Measurements from ENCODE around the gene RPS15. TPM values are rescaled to one million over a fixed set of nuclear protein-coding genes. Genes with fewer than 3 reads are reported as not detected.

RPS15 gene
- total and polyA plus RNA-seq, 9 of the 15 experiments (the other 6 are each of a cell fraction or from before 2014, with no cell fraction given), result 605 to 2,791 (median 957) TPM

DNA sequence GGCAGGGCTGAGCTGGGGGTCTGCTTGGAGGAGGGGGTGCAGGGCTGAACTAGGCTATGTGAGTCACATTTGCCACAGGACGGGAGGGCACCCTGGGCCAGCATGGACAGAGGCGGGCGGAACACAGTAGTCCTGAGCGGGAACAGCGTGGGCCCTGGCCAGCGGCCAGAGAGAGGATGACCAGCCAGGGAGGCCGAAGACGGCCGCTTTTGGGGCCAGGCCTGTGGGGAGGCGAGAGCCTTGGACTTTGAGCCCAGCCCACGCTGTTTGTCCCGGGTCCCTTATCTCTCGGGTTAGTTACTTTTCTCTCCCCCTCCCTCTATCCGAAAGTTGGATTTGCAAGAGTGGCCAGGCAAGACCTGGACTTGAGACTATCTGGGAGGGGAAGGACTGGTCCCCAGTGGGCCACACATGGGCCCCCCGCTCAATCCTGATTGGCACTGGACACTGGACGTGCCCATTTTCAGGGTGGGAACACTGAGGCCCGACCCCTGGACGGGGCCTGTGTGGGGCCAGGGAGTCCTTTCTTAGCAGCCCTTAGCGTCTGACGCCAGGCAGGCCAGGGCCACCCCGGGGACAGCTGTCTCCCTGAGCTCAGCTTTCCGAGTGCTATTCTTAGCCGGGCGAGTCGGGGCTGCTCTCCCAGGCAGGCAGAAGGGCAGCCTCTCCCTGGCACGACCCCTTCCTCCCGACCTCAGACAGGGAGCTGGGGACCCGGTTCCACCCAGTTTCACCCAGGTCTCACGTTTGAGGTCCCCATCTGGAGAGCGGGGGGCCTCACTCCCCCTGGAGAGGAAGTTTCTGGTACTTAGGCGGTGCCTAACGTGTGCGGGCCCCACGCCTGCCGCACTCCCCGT is 37.7 kb upstream of the RPS15 start (continued):
- TF ChIP-seq, protein P1, sequence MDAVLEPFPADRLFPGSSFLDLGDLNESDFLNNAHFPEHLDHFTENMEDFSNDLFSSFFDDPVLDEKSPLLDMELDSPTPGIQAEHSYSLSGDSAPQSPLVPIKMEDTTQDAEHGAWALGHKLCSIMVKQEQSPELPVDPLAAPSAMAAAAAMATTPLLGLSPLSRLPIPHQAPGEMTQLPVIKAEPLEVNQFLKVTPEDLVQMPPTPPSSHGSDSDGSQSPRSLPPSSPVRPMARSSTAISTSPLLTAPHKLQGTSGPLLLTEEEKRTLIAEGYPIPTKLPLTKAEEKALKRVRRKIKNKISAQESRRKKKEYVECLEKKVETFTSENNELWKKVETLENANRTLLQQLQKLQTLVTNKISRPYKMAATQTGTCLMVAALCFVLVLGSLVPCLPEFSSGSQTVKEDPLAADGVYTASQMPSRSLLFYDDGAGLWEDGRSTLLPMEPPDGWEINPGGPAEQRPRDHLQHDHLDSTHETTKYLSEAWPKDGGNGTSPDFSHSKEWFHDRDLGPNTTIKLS (IDR thresholded peaks at IDR 0.05; ENCODE audit: borderline replicate concordance, low read depth), result no peak
- TF ChIP-seq, protein P2, sequence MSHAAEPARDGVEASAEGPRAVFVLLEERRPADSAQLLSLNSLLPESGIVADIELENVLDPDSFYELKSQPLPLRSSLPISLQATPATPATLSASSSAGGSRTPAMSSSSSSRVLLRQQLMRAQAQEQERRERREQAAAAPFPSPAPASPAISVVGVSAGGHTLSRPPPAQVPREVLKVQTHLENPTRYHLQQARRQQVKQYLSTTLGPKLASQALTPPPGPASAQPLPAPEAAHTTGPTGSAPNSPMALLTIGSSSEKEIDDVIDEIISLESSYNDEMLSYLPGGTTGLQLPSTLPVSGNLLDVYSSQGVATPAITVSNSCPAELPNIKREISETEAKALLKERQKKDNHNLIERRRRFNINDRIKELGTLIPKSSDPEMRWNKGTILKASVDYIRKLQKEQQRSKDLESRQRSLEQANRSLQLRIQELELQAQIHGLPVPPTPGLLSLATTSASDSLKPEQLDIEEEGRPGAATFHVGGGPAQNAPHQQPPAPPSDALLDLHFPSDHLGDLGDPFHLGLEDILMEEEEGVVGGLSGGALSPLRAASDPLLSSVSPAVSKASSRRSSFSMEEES (CRISPR knock-in tag; IDR thresholded peaks at IDR 0.05), result no peak
- TF ChIP-seq RBM14 (IDR thresholded peaks at IDR 0.05; ENCODE audit: borderline replicate concordance, insufficient read depth, low read depth, low read length) (no peak), LEF1 (IDR thresholded peaks at IDR 0.05) (no peak), ZFP36 (IDR thresholded peaks at IDR 0.05; ENCODE audit: low read depth, low read length, partially characterized antibody) (peak; percentile 46), ZNF12 (CRISPR knock-in tag; IDR thresholded peaks at IDR 0.05) (no peak), PML (IDR thresholded peaks at IDR 0.05; ENCODE audit: low read length) (no peak), TEAD2 (tag; IDR thresholded peaks at IDR 0.05) (no peak), CC2D1A (IDR thresholded peaks at IDR 0.05) (peak; percentile 56; the same call in 1 of the 2 replicates), RBFOX2 (IDR thresholded peaks at IDR 0.05; ENCODE audit: low read depth, low read length) (no peak; the same call in 1 of the 2 replicates), RBM39 (optimal IDR thresholded peaks at IDR 0.05; ENCODE audit: low read depth, low read length) (peak; percentile 42), KAT8 (IDR thresholded peaks at IDR 0.05; ENCODE audit: low read depth) (no peak)
- TF ChIP-seq, protein P3, sequence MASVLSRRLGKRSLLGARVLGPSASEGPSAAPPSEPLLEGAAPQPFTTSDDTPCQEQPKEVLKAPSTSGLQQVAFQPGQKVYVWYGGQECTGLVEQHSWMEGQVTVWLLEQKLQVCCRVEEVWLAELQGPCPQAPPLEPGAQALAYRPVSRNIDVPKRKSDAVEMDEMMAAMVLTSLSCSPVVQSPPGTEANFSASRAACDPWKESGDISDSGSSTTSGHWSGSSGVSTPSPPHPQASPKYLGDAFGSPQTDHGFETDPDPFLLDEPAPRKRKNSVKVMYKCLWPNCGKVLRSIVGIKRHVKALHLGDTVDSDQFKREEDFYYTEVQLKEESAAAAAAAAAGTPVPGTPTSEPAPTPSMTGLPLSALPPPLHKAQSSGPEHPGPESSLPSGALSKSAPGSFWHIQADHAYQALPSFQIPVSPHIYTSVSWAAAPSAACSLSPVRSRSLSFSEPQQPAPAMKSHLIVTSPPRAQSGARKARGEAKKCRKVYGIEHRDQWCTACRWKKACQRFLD (CRISPR knock-in tag; IDR thresholded peaks at IDR 0.05), result no peak
- TF ChIP-seq, protein P4, sequence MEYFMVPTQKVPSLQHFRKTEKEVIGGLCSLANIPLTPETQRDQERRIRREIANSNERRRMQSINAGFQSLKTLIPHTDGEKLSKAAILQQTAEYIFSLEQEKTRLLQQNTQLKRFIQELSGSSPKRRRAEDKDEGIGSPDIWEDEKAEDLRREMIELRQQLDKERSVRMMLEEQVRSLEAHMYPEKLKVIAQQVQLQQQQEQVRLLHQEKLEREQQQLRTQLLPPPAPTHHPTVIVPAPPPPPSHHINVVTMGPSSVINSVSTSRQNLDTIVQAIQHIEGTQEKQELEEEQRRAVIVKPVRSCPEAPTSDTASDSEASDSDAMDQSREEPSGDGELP (CRISPR knock-in tag; IDR thresholded peaks at IDR 0.05; ENCODE audit: borderline replicate concordance), result peak; percentile 62; the same call in 1 of the 2 replicates

Data from K562 (cell line).